AG04450 (cell line): ENCODE measurements around the gene C1orf52. TPM values are rescaled to one million over a fixed set of nuclear protein-coding genes. Genes with fewer than 3 reads are reported as not detected.

ENCODE experiments used
- CTCF ChIA-PET: fragments of 300-600, 350-600 bp; formaldehyde crosslinking; extraction: SDS; loops from one replicate; lab custom pipeline; 2022; ENCODE audit warnings: antibody characterized with exemption, inconsistent platforms; lab: Charles Lee
- POLR2A ChIA-PET: fragments of 350-600 bp; formaldehyde crosslinking; extraction: SDS; loops from one replicate; lab custom pipeline; 2021; ENCODE audit warnings: antibody characterized with exemption, inconsistent platforms; lab: Yijun Ruan, JAX
- DNase-seq: peaks from one replicate; pipeline ENCODE4 v3.0.0-alpha.2; 2011; ENCODE audit warnings: low read depth, low spot score
- H3K27ac ChIP-seq: one replicate; pipeline ENCODE4 v1.5.1; 2012; ENCODE audit warnings: low read depth, low read length, control low read depth
- H3K27me3 ChIP-seq: one replicate; pipeline ENCODE4 v1.6.0; 2012; ENCODE audit warnings: low read length; ENCODE audit not compliant: control insufficient read depth, insufficient read depth
- H3K4me3 ChIP-seq: 2 replicates; pipeline ENCODE4 v1.5.1; 2011; ENCODE audit warnings: mild to moderate bottlenecking, low read depth, low read length, control low read depth
- H3K9me3 ChIP-seq: 2 replicates; pipeline ENCODE4 v1.5.1; 2012; ENCODE audit warnings: low read length; ENCODE audit not compliant: control insufficient read depth, insufficient read depth
- polyA plus RNA-seq: library from polyadenylated mRNA; depleted of rRNA; stranded (reverse); fragments of >200 nt; gene quantifications from 2 replicates; pipeline ENCODE4 v1.2.3, GENCODE V29; 2011
- TF ChIP-seq, protein P1 (sequence below): IDR thresholded peaks from 2 replicates; pipeline ENCODE4 v1.5.1; 2011; ENCODE audit warnings: low read depth, low read length, control low read depth, inconsistent platforms

The C1orf52 gene
- polyA plus RNA-seq, 1 experiment = 31.2 TPM

DNA sequence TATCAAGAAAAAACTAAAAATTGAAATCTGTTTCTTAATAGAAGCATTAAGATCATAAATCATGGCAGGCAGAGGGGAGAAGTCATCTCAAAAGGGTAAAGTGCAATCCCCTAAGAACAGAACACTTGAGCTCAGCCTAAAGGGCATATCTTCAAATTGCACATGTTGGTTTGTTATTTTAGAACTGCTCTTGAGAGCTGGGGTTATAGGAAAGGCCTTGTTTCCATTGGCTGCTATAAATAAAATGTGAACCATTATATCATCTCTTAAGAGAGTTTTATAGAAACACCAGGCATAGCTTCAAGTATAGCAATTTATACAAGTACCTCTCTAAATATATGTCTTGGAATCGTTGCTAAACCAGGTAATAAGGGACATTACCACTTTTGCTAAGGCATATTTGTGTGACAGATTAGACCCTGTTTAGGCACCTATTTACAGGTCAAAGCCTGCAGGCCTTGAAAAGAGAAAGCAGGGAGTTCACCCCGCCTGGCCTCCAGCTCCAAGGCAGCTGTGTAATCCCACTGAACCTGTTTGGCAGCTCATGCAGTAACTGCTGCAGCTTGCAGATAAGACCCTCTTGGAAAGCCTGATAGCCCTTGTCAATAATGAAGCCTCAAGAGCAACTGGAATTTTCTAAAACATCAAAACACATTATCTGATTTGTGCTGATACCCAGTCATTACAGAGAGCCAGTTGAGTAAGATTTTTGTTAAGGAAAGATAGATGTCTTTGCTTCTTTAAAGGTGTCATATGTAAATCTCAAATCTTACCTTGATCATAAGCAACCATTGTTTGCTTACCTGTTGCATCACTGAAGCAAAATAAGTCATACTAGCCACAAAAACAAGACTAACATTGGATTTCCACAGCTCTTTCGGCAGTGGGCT, 34.5 kb downstream of the C1orf52 start:
- Histone ChIP-seq H3K27me3 (no peaks in the 10 kb centered on the region), H3K9me3 (no peaks in the 10 kb centered on the region), H3K4me3 (no peak overlapping the region), H3K27ac (no peak overlapping the region)
- TF ChIP-seq, protein P1, sequence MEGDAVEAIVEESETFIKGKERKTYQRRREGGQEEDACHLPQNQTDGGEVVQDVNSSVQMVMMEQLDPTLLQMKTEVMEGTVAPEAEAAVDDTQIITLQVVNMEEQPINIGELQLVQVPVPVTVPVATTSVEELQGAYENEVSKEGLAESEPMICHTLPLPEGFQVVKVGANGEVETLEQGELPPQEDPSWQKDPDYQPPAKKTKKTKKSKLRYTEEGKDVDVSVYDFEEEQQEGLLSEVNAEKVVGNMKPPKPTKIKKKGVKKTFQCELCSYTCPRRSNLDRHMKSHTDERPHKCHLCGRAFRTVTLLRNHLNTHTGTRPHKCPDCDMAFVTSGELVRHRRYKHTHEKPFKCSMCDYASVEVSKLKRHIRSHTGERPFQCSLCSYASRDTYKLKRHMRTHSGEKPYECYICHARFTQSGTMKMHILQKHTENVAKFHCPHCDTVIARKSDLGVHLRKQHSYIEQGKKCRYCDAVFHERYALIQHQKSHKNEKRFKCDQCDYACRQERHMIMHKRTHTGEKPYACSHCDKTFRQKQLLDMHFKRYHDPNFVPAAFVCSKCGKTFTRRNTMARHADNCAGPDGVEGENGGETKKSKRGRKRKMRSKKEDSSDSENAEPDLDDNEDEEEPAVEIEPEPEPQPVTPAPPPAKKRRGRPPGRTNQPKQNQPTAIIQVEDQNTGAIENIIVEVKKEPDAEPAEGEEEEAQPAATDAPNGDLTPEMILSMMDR = no peak
- no peak for DNase-seq
- ChIA-PET CTCF (interaction anchor here (0.9 to 3.7 kb wide), 6 partner anchors 11 to 280 kb away, joined by 3 to 19 read pairs (median 11); partner anchors contain the start of gene C1orf52), POLR2A (interaction anchor here (0.9 to 1.2 kb wide), 2 partner anchors 23 to 34 kb away, joined by 3 read pairs; partner anchors contain the start of gene C1orf52)

DNA sequence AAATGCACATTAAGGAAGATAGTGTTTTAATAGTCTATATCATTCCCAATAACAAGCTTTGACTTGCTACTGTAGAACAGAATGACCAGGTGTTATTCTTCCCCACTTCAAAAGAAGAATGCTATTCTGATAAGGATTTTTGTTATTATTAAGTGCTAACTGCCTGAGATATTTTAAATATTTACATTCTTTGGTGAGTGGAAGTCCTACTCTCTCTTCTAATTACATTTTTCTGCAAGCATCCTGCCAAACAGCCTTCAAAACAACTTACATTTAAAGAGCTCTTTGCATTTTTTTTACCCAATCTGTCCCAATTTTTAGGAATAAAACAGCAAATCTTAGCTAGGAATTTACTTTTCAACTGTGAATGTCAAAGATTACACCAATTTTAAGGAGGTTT, 35.2 kb downstream of the C1orf52 start:
- H3K27ac ChIP-seq = no peak overlapping the region
- CTCF ChIA-PET = interaction anchor here (0.9 to 3.7 kb wide), 5 partner anchors 10 to 280 kb away, joined by 3 to 19 read pairs (median 13); partner anchors contain the start of gene C1orf52
- no peaks in the 10 kb centered on the region for H3K27me3 ChIP-seq
- no peak overlapping the region for H3K4me3 ChIP-seq
- peak; percentile 20 for DNase-seq
- POLR2A ChIA-PET = interaction anchor here (0.6 to 1.2 kb wide), 3 partner anchors 35 to 264 kb away, joined by 3 to 4 read pairs (median 3); partner anchors contain the start of gene C1orf52
- no peaks in the 10 kb centered on the region for H3K9me3 ChIP-seq
- TF ChIP-seq, protein P1 = no peak

DNA sequence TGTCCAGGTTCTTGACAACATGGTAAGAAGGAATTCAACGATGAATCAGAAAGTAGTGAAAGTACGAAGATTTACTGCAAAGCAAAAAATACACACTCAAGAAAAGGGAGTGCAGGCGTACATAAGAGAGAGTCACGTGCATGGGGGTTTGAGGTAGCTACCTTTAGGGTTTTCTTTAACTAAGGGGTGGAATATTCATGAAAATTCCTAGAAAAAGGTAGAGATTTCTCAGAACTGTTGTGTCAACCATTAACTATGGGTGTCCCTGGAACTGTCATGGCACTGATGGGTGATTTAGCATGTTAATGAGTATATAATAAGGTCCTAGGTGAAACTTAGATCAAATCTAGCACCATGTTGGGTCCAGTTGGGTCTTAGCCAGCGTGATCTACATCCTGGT, 36.1 kb downstream of the C1orf52 start:
- DNase-seq = no peak
- TF ChIP-seq, protein P1 = no peak
- ChIA-PET POLR2A (no interaction called here), CTCF (interaction anchor here (1.7 to 3.7 kb wide), 3 partner anchors 21 to 279 kb away, joined by 4 to 19 read pairs (median 14); partner anchors contain the start of gene C1orf52)
- H3K27me3 ChIP-seq = no peaks in the 10 kb centered on the region
- no peak overlapping the region for H3K27ac ChIP-seq
- H3K4me3 ChIP-seq = no peak overlapping the region
- H3K9me3 ChIP-seq = no peaks in the 10 kb centered on the region

DNA sequence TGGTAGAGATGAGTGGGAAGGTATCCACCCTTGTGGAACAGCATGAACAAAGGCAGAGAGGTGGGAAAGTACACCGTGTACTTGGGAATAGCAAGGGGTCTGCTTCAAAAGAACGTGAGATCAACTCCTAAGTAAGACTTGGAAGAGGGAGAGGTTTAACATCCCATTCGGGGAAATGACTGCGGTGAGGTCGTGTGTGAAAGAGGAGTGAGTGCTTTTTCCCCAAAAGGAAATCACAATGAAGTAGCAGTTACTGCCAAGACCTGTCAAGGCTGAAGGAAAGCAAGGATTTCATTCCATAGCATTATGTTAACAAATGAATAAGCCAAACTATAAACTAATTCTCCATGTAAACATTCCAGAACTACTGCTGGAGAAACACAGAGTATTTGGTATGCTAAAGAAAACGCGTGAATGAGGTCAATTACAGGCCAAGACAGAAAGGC, 38.7 kb downstream of the C1orf52 start:
- H3K4me3 ChIP-seq = no peak overlapping the region
- peak; percentile 55 for DNase-seq
- H3K27me3 ChIP-seq = no peaks in the 10 kb centered on the region
- ChIA-PET POLR2A (no interaction called here), CTCF (interaction anchor here (0.9 to 2.3 kb wide), 3 partner anchors 34 to 276 kb away, joined by 3 to 14 read pairs (median 4); partner anchors contain the start of gene C1orf52)
- peak overlapping the region; percentile 86 for H3K27ac ChIP-seq
- H3K9me3 ChIP-seq = no peaks in the 10 kb centered on the region
- TF ChIP-seq, protein P1 = no peak
